Central memory CD4-positive, alpha-beta T cell (primary cell): ENCODE data around the gene IPCEF1.

Source experiments
- DNase-seq: peaks from one replicate; pipeline ENCODE4 v3.0.0; 2022

IPCEF1 gene

GRCh38 chr6:154289818-154290508, 66.6 kb downstream of the IPCEF1 start:
- DNase-seq, result no peak

DNA sequence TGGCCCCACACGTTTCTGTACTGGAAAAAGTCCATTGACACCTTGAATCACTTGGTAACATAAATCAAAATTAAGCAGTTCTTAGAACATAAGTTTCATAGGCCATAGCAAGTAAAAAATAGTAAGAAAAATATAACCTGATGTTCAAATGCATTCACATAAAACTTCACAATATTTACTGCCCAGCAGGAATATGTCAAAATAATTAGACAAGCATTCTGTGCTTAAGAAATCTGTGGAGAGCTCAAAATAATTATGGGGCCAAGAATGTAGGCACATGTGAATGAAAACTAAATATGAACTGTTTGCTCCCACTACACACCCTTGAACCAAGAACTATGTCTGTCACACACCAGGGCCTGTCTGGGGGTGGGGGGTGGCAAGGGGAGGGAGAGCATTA, 70.8 kb downstream of the IPCEF1 start:
- DNase-seq, result no peak

DNA sequence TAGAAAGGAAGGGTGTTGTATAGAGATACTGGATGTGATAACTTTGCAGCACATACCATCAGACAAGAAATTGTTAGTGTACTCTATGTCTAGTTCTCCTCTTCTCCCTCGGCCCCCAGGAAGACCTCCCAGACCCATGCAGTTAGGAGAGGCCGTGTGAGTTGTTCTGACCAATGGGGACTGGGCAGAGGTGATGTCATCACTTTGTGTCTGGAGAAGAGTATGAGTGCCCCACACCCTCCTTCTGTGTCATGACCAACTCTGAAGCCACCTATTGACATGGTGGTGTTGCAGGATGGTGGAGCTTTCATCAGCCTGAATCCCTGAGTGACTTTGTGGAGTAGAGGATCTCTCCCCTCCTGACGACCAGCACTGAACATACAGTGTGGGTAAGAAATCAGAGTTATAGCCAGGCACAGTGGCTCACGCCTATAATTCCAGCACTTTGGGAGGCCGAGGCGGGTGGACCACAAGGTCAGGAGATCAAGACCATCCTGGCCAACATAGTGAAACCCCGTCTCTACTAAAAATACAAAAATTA, 72.2 kb downstream of the IPCEF1 start:
- DNase-seq, result no peak

GRCh38 chr6:154280521-154280920, 76.1 kb downstream of the IPCEF1 start:
- DNase-seq, result no peak

- no peak for DNase-seq
Measured at GRCh38 chr6:154277629-154278017, 79.0 kb downstream of the IPCEF1 start.

DNA sequence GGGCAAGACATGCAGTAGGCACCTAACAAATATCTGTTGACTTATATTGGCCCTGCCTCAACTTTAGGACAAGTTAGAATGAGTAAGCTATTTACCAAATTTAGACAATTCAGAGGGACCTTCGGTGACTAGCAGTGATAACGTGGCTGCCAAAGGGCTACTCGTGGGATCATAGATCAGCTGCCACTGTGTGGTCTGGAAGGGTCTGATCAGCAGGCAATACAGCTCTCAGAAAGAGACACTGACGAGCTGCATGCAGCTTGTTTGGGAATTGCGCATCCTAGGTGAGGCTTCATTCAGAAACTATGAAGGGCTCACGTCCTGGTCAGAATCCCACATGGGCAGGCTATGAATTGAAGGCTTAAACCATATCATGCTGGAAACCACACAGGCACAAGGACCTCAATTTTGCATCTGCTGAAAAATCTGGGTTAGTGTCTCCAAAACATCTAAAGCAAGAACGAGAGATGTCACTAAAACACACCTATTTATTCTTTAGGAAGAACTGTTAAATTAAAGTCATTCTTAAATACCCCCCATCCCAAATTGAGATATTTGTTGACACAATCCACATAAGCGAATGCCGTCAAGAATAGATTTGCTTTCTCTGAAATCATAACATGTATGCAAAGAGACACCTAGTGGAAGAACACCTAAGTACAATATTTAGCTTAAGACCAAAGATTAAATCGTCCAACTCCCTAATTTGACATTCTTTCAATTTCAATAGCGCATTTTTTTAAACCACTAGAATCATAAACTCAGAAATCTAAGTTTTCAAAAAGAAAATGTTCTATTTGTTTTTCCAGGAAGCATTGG, 79.6 kb downstream of the IPCEF1 start:
- peak; percentile 53 for DNase-seq

DNA sequence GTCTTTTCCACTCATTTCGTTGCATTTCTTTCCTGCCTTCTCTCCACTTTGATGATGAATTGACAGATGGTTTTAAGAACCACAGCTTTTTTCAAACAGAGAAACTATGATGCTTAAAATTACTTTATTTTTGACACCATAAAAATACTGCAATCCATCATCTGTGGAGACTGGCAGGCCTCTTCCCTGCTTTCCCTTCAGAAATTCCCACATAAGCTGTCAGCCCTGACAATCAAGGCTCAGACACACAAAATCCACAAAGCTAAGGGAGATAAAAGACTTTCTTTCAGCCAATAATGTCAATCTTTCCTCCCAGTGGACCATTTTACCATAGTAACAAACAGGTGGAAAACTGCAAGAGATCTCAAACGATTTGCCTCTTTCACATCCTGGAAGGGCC, 82.4 kb downstream of the IPCEF1 start:
- DNase-seq, result no peak

GRCh38 chr6:154268486-154268885, 88.1 kb downstream of the IPCEF1 start:
- DNase-seq, result no peak

GRCh38 chr6:154267508-154268106, 89.0 kb downstream of the IPCEF1 start:
- no peak for DNase-seq

DNA sequence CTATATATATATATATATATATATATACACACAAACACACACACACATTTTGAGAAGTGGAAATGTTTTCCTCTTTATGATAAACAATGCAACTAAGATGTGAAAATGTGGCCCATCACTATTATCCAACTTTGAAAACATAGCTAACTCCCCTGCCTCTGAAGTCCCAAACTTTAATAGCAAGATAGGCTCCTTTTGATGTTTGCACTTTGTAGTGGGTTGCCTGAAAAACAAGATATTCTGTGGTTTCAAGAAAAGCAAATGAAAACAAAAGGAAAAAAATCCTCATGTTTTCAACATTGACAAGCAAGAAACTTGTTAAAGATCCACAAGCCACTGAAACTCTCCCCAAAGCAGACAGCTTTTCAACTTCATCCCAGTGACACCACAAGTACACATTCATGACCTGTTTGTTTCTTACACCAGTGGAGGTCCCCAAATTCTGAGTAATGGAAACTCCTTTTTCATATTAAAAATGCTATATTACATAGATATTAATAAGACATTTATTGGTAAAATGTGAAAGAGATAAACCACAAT, 90.0 kb downstream of the IPCEF1 start:
- DNase-seq, result no peak

DNA sequence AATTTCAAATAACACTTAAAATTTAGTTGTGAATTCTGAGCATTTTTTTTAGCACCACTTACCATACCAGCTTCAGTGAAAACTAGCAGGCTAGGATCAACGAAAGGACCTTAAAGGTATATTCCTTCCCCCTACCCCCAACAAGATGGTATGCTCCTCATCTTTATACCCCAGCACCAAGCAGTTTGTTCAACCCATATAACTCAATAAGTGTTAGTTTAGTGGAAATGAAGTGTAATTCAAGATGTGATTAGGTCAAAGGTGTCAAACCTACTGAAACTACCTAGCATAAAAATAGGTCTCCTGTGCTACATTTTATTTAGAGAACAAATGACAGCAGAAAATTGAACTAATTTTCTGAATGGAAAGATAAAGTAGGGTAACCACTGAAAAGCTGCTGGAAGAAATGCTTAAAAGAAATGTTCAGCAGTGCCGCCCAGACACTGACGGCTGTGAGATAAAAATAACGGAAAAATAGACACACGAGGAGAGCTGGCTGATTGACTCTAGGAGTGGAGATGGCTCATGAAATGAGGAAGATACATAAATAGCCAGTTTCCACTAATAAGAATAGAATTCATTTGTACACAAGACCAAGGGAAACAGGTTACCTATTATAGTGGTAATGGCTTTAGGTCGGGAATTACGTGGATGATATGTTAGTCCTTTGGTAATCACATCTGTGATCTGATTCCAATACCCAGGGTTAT, 94.8 kb downstream of the IPCEF1 start:
- DNase-seq, result no peak

GRCh38 chr6:154258064-154258757, 98.4 kb downstream of the IPCEF1 start:
- DNase-seq, result no peak

DNA sequence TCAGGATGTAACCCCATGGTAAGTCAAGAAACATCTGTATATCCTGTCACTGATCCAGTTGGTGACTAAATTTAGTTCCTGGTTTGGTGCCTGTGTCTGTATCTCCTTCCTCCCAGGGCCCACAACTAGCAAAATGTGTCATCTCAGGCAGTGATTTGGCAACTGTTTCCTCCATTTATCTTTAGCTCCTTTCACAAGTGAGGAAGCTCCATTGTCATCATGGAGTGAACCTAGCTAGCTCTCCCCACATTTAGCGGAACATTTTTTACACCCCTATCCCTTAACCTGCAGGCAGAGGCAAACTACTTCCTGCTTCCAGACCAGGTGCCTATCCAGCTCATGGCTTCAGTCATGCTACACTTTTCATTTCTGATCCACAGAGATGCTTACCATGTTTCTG, 99.5 kb downstream of the IPCEF1 start:
- no peak for DNase-seq

GRCh38 chr6:154252678-154253077, 103.9 kb downstream of the IPCEF1 start:
- no peak for DNase-seq

GRCh38 chr6:154251116-154251515, 105.5 kb downstream of the IPCEF1 start:
- DNase-seq, result no peak

GRCh38 chr6:154249499-154250298, 106.9 kb downstream of the IPCEF1 start:
- DNase-seq, result peak; percentile 74

DNA sequence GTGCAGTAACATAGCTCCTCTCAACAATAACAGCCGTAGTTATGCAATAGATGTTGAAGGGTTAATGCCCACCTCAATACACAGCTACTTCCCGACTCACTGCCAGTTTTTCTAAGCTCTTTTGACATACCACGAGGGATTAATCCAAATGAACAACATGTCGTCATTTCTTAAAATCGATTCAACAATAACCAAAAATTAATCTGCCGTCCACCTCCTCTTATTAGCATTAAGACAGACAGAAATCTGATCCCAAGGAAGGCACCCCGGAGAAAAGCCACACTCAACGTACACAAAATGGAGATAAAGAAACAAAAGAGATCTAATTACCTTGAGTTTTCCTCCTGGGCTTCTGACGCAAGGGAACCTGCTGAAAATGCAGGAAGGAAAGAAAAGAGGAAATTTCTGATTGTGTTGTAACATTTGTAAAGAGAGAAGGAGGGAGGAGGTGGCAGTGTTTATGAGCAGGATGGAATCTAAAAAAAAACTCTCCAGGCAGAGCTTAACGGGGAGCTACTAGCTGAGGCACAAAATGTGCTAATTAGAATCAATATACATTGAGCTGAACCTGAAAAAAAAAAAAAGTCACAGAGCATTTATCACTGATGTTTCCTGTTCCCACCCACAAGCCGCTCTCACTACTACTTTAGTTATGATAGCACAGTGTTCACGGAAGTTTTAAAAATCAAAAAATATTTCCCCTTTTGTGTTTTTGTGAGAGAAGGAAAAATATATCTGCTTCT, 109.3 kb downstream of the IPCEF1 start:
- peak; percentile 44 for DNase-seq

DNA sequence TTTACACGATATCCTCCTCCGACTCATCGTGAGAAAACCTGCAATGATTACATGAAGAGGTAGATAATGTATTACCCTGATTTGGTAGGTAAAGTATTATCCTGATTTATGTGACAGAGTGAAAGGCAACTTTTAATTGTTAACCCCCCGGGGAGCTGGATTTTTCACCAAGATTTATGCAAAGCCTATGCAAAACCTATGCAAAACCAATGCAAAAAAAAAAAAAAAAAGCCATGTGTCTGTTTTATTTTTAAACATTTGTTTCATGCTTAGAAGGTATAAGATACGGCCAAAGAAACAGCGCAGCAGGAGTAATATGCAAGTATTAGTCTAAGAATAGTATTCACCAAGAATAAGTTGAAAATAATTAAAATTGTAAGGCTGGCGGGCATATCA, 109.9 kb downstream of the IPCEF1 start:
- no peak for DNase-seq

- DNase-seq, result no peak
Measured at GRCh38 chr6:154245506-154245905, 111.1 kb downstream of the IPCEF1 start.
